ENCODE measurements around the gene STXBP5. TPM values are rescaled to one million over a fixed set of nuclear protein-coding genes. Genes with fewer than 3 reads are reported as not detected.

STXBP5 gene
- polyA plus RNA-seq, 2 of the 4 experiments (the other 2 are of a cell fraction), result 10.8 to 17.8 TPM

DNA sequence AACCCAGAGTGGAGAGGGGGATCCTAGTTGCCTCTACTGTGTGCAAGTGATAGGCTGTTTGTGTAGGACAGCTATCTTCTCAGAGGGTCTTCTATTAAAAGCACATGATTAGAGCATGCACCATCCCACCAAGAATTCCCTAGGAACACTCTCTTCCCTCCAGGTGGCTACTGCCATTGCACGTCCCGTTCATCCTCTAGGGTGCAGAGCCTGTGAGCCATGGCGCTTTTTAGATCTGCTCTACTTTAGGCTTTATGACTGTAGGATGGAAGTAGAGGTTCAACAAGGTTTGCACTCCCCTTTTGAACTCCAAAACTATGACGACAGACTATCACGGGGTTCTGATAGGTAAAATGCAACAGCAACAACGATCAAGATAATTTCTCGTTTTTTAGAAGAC, 213.7 kb downstream of the STXBP5 start:
- no peak for TF ChIP-seq RFX5 (IDR thresholded peaks at IDR 0.05)
- TF ChIP-seq SMC3 (IDR thresholded peaks at IDR 0.05), result no peak
- no peak for TF ChIP-seq HDAC2 (IDR thresholded peaks at IDR 0.05)
- TF ChIP-seq, protein P1, sequence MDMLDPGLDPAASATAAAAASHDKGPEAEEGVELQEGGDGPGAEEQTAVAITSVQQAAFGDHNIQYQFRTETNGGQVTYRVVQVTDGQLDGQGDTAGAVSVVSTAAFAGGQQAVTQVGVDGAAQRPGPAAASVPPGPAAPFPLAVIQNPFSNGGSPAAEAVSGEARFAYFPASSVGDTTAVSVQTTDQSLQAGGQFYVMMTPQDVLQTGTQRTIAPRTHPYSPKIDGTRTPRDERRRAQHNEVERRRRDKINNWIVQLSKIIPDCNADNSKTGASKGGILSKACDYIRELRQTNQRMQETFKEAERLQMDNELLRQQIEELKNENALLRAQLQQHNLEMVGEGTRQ (IDR thresholded peaks at IDR 0.05), result no peak
- no peak for TF ChIP-seq PHF8 (IDR thresholded peaks at IDR 0.05; ENCODE audit: borderline replicate concordance, low read depth)
- ChIA-PET POLR2A (no interaction called here), CTCF (interaction anchor here (2.3 kb wide), 1 partner anchor 89 kb away, joined by 5 read pairs; no protein-coding TSS in a partner anchor)
- no peak overlapping the region for H3K4me3 ChIP-seq
- H3K9me3 ChIP-seq, result no peaks in the 10 kb centered on the region
- ATAC-seq (no peak), DNase-seq (ENCODE audit: low read depth in 1 of 2, low spot score in 1 of 2) (no peak), FAIRE-seq (no peak)
- H3K27ac ChIP-seq, result no peak overlapping the region
- H3K4me2 ChIP-seq, result no peak overlapping the region
- no peaks in the 10 kb centered on the region for H3K4me1 ChIP-seq
- whole genome bisulfite sequencing (ENCODE audit: missing lambda C conversion rate), result 58% methylated on average over 7 of the region's 7 CpGs

DNA sequence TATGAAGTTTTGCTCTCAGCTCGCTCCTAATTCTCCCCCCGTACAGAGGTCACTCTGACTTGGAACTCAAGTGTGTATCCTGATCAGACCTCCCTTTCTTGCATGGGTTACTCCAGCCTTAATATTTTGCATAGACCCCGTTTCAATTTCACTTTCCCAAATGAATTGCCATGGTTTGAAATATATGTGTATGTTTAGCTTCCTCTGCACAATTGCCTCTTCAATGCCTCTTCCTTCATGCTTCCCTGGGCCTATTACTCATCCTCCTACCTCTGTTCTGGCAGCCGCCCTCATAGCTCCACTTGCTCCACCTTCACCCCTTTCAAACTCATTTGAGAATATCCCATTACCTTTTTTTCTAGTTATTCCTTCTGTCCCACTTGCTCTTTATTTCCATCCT, 214.3 kb downstream of the STXBP5 start:
- H3K4me1 ChIP-seq, result no peaks in the 10 kb centered on the region
- ChIA-PET CTCF (no interaction called here), POLR2A (no interaction called here)
- 56% methylated on average over 4 of the region's 4 CpGs for WGBS (ENCODE audit: missing lambda C conversion rate)
- FAIRE-seq (no peak), ATAC-seq (no peak), DNase-seq (ENCODE audit: low read depth in 1 of 2, low spot score in 1 of 2) (no peak)
- H3K9me3 ChIP-seq, result no peaks in the 10 kb centered on the region
- H3K4me2 ChIP-seq, result no peak overlapping the region
- H3K27ac ChIP-seq, result no peak overlapping the region
- TF ChIP-seq, protein P2, sequence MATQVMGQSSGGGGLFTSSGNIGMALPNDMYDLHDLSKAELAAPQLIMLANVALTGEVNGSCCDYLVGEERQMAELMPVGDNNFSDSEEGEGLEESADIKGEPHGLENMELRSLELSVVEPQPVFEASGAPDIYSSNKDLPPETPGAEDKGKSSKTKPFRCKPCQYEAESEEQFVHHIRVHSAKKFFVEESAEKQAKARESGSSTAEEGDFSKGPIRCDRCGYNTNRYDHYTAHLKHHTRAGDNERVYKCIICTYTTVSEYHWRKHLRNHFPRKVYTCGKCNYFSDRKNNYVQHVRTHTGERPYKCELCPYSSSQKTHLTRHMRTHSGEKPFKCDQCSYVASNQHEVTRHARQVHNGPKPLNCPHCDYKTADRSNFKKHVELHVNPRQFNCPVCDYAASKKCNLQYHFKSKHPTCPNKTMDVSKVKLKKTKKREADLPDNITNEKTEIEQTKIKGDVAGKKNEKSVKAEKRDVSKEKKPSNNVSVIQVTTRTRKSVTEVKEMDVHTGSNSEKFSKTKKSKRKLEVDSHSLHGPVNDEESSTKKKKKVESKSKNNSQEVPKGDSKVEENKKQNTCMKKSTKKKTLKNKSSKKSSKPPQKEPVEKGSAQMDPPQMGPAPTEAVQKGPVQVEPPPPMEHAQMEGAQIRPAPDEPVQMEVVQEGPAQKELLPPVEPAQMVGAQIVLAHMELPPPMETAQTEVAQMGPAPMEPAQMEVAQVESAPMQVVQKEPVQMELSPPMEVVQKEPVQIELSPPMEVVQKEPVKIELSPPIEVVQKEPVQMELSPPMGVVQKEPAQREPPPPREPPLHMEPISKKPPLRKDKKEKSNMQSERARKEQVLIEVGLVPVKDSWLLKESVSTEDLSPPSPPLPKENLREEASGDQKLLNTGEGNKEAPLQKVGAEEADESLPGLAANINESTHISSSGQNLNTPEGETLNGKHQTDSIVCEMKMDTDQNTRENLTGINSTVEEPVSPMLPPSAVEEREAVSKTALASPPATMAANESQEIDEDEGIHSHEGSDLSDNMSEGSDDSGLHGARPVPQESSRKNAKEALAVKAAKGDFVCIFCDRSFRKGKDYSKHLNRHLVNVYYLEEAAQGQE (IDR thresholded peaks at IDR 0.05), result no peak
- TF ChIP-seq GATA3 (IDR thresholded peaks at IDR 0.05; ENCODE audit: borderline replicate concordance), result no peak
- TF ChIP-seq, protein P1 (IDR thresholded peaks at IDR 0.05), result no peak
- TF ChIP-seq SREBF2 (IDR thresholded peaks at IDR 0.05), result no peak
- no peak for TF ChIP-seq ZFP36 (IDR thresholded peaks at IDR 0.05; ENCODE audit: borderline replicate concordance, partially characterized antibody)
- no peak for TF ChIP-seq CBX2 (IDR thresholded peaks at IDR 0.05; ENCODE audit: borderline replicate concordance, low read depth)
- no peak for TF ChIP-seq KDM1A (IDR thresholded peaks at IDR 0.05; ENCODE audit: low read depth)
- no peak for TF ChIP-seq EP300 (IDR thresholded peaks at IDR 0.05)
- no peak for TF ChIP-seq RAD21 (conservative IDR thresholded peaks at IDR 0.05 in 1 of 2, IDR thresholded peaks at IDR 0.05 in 1 of 2)
- TF ChIP-seq ZC3H11A (IDR thresholded peaks at IDR 0.05), result no peak
- no peak for TF ChIP-seq POLR2A (IDR thresholded peaks at IDR 0.05; ENCODE audit: low read length)
- H3K4me3 ChIP-seq, result no peak overlapping the region

DNA sequence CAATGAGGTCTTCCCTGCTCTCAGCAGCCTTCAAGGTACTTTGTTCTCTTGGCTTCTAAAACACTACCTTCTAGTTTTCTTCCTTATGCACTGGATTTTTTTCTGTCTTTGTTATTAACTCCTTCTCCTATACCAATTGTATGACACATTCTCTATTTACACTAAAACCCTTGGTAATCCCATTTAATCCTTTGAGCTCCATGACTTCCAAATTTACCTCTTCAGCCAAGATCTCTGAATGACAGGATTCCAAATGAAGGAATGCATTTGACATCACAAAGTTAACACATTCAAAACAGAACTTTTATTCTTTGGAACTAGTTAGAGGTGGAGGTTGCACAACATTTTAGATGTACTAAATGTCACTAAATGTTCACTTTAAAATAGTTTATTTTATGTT, 217.7 kb downstream of the STXBP5 start:
- FAIRE-seq (no peak), DNase-seq (ENCODE audit: low read depth in 1 of 2, low spot score in 1 of 2) (no peak), ATAC-seq (no peak)
- Histone ChIP-seq H3K9me3 (no peaks in the 10 kb centered on the region), H3K4me2 (no peak overlapping the region), H3K27ac (no peak overlapping the region), H3K4me1 (no peaks in the 10 kb centered on the region), H3K4me3 (no peak overlapping the region)
- ChIA-PET POLR2A (no interaction called here), CTCF (no interaction called here)
- TF ChIP-seq HOXA7 (CRISPR knock-in tag; IDR thresholded peaks at IDR 0.05) (no peak), ZC3H11A (IDR thresholded peaks at IDR 0.05) (no peak), RARB (CRISPR knock-in tag; IDR thresholded peaks at IDR 0.05) (no peak), HOXB13 (CRISPR knock-in tag; IDR thresholded peaks at IDR 0.05; ENCODE audit: low read depth) (no peak), CHD2 (IDR thresholded peaks at IDR 0.05; ENCODE audit: low read length, partially characterized antibody) (no peak), NFE2L2 (conservative IDR thresholded peaks at IDR 0.05; ENCODE audit: low read length) (no peak)
- TF ChIP-seq, protein P3, sequence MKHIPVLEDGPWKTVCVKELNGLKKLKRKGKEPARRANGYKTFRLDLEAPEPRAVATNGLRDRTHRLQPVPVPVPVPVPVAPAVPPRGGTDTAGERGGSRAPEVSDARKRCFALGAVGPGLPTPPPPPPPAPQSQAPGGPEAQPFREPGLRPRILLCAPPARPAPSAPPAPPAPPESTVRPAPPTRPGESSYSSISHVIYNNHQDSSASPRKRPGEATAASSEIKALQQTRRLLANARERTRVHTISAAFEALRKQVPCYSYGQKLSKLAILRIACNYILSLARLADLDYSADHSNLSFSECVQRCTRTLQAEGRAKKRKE (CRISPR knock-in tag; IDR thresholded peaks at IDR 0.05; ENCODE audit: low read depth), result no peak

Measured in A549 (cell line).